ENCODE results near the gene WDR7.

DNA sequence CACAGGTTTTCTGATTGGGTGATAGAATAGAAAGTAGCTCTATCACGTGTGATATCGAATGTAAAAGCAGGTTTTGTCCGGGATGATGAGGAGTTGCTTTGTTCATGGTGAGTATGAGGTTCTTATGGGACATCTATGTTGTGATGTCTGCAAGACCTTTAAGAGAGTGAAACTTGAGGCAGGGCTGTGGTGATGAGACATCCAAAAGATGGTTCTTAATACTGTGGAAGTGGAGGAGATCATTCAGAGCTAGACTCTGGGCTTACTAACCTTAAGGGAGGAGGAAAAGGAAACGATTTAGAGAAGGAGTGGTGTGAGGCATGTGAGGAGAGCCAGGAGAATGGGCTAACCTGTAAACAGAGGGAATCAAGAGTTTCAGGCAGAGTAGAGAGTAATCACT lies 92.0 kb downstream of the WDR7 start:
- TF ChIP-seq, protein P1, sequence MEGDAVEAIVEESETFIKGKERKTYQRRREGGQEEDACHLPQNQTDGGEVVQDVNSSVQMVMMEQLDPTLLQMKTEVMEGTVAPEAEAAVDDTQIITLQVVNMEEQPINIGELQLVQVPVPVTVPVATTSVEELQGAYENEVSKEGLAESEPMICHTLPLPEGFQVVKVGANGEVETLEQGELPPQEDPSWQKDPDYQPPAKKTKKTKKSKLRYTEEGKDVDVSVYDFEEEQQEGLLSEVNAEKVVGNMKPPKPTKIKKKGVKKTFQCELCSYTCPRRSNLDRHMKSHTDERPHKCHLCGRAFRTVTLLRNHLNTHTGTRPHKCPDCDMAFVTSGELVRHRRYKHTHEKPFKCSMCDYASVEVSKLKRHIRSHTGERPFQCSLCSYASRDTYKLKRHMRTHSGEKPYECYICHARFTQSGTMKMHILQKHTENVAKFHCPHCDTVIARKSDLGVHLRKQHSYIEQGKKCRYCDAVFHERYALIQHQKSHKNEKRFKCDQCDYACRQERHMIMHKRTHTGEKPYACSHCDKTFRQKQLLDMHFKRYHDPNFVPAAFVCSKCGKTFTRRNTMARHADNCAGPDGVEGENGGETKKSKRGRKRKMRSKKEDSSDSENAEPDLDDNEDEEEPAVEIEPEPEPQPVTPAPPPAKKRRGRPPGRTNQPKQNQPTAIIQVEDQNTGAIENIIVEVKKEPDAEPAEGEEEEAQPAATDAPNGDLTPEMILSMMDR (IDR thresholded peaks at IDR 0.05; ENCODE audit: low read length) = no peak
- TF ChIP-seq EZH2 (IDR thresholded peaks at IDR 0.05; ENCODE audit: borderline replicate concordance, low read length) = no peak

All from OCI-LY1 (cell line).